Suprapubic skin (tissue), 4 donors: ENCODE measurements around the gene EIF3B. TPM values are rescaled to one million over a fixed set of nuclear protein-coding genes. Genes with fewer than 3 reads are reported as not detected.
"Not testable (repeated sequence)": the region's sequence is repeated elsewhere in the genome, so short reads cannot be mapped to it uniquely, and the experiment has no call there.

ENCODE experiments used
- DNase-seq, 2 donors: peaks; one replicate each; pipeline ENCODE4 v3.0.0-alpha.2; 2019; ENCODE audit warnings: low spot score in 2 of 2
- H3K27ac ChIP-seq: fragments of 200-600 bp; sonication (generic); one replicate; pipeline ENCODE4 v1.5.1; 2019
- H3K27me3 ChIP-seq: fragments of 200-600 bp; sonication (generic); one replicate; pipeline ENCODE4 v1.5.1; 2019
- H3K36me3 ChIP-seq: fragments of 200-600 bp; sonication (generic); one replicate; pipeline ENCODE4 v1.5.1; 2019
- H3K4me1 ChIP-seq: fragments of 200-600 bp; sonication (generic); one replicate; pipeline ENCODE4 v1.5.1; 2019
- H3K4me3 ChIP-seq: fragments of 200-600 bp; sonication (generic); one replicate; pipeline ENCODE4 v1.5.1; 2019; ENCODE audit warnings: mild to moderate bottlenecking
- H3K9me3 ChIP-seq: fragments of 200-600 bp; sonication (generic); one replicate; pipeline ENCODE4 v1.5.1; 2019
- EP300 ChIP-seq: sonication (generic); formaldehyde crosslinking; IDR thresholded peaks from one replicate; pipeline ENCODE4 v1.6.1; 2017; ENCODE audit warnings: antibody characterized with exemption
- POLR2A ChIP-seq, 2 donors: fragments of 450-650 bp; IDR thresholded peaks; one replicate each; pipeline ENCODE4 v1.6.1; 2017; ENCODE audit warnings: antibody characterized with exemption in 2 of 2, mild to moderate bottlenecking in 2 of 2, moderate library complexity in 2 of 2
- POLR2AphosphoS5 ChIP-seq, 3 donors: sonication (generic); formaldehyde crosslinking; IDR thresholded peaks; one replicate each; pipeline ENCODE4 v1.6.1; 2017; ENCODE audit warnings: antibody characterized with exemption in 3 of 3
- WGBS: methylation state at CpG from one replicate; pipeline ENCODE4 v1.1.5; 2018; 5-methylcytosine and 5-hydroxymethylcytosine counted together
- total RNA-seq, 4 donors: library from RNA; depleted of rRNA; stranded (reverse); fragments of >200 nt; gene quantifications; one replicate each; pipeline ENCODE4 v1.1.0, GENCODE V29; 2016
- TF ChIP-seq, protein P1 (sequence below), 2 donors: fragments of 200-600 bp in 1 of 2; fragments of 450-650 bp in 1 of 2; sonication (generic) in 1 of 2; IDR thresholded peaks; one replicate each; pipeline ENCODE4 v1.5.1; 2016 to 2019; ENCODE audit warnings: antibody characterized with exemption in 2 of 2, mild to moderate bottlenecking in 1 of 2, moderate library complexity in 1 of 2

Gene EIF3B
- total RNA-seq, 4 donors from 2014 or later, result 136 to 158 (median 139) TPM

GRCh38 chr7:2321020-2321419 lies 33.6 kb upstream of the EIF3B start:
- no peak overlapping the region for H3K4me3 ChIP-seq
- WGBS, result 40% methylated on average over 11 of the region's 11 CpGs
- DNase-seq, result no peak
- H3K9me3 ChIP-seq, result no peaks in the 10 kb centered on the region
- H3K27me3 ChIP-seq, result no peaks in the 10 kb centered on the region
- no peaks in the 10 kb centered on the region for H3K36me3 ChIP-seq
- H3K27ac ChIP-seq, result no peak overlapping the region
- no peaks in the 10 kb centered on the region for H3K4me1 ChIP-seq
- TF ChIP-seq, protein P1, sequence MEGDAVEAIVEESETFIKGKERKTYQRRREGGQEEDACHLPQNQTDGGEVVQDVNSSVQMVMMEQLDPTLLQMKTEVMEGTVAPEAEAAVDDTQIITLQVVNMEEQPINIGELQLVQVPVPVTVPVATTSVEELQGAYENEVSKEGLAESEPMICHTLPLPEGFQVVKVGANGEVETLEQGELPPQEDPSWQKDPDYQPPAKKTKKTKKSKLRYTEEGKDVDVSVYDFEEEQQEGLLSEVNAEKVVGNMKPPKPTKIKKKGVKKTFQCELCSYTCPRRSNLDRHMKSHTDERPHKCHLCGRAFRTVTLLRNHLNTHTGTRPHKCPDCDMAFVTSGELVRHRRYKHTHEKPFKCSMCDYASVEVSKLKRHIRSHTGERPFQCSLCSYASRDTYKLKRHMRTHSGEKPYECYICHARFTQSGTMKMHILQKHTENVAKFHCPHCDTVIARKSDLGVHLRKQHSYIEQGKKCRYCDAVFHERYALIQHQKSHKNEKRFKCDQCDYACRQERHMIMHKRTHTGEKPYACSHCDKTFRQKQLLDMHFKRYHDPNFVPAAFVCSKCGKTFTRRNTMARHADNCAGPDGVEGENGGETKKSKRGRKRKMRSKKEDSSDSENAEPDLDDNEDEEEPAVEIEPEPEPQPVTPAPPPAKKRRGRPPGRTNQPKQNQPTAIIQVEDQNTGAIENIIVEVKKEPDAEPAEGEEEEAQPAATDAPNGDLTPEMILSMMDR (IDR thresholded peaks at IDR 0.05), result peak in 1 of 2 donors; percentile 8
- TF ChIP-seq POLR2AphosphoS5 (IDR thresholded peaks at IDR 0.05) (no peak), EP300 (no peak), POLR2A (IDR thresholded peaks at IDR 0.05) (no peak)

DNA sequence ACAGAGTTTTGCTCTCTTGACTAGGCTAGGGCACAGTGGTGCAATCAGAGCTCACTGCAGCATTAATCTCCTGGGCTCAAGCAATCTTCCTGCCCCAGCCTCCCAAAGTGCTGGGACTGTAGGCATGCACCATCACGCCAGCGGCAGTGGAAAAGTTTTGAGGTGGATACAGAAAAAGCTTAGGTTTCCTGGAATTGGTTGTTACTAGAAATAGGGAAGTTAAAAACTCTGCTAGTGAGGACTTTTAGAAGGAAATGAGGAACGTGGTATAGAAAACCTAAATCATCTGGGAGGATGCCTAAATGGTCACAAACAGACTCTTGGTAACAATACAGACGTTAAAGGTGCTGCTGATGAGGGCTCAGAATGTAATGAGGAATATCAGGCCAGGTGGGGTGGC lies 29.5 kb upstream of the EIF3B start:
- no peaks in the 10 kb centered on the region for H3K36me3 ChIP-seq
- H3K4me1 ChIP-seq, result no peaks in the 10 kb centered on the region
- TF ChIP-seq POLR2A (IDR thresholded peaks at IDR 0.05) (no peak), EP300 (no peak), POLR2AphosphoS5 (IDR thresholded peaks at IDR 0.05) (no peak)
- TF ChIP-seq, protein P1 (IDR thresholded peaks at IDR 0.05), result no peak
- no peaks in the 10 kb centered on the region for H3K27me3 ChIP-seq
- no peak for DNase-seq
- H3K9me3 ChIP-seq, result no peaks in the 10 kb centered on the region
- 43% methylated on average over 4 of the region's 4 CpGs for WGBS
- no peak overlapping the region for H3K4me3 ChIP-seq
- H3K27ac ChIP-seq, result no peak overlapping the region

GRCh38 chr7:2326951-2327350 lies 27.7 kb upstream of the EIF3B start:
- H3K4me3 ChIP-seq, result no peak overlapping the region
- H3K9me3 ChIP-seq, result no peaks in the 10 kb centered on the region
- 86% methylated on average over 7 of the region's 7 CpGs for WGBS
- no peak for DNase-seq
- H3K27me3 ChIP-seq, result no peaks in the 10 kb centered on the region
- H3K27ac ChIP-seq, result peak overlapping the region; percentile 11
- TF ChIP-seq EP300 (no peak), POLR2AphosphoS5 (IDR thresholded peaks at IDR 0.05) (no peak), POLR2A (IDR thresholded peaks at IDR 0.05) (no peak)
- TF ChIP-seq, protein P1 (IDR thresholded peaks at IDR 0.05), result no peak
- no peaks in the 10 kb centered on the region for H3K36me3 ChIP-seq
- no peaks in the 10 kb centered on the region for H3K4me1 ChIP-seq

DNA sequence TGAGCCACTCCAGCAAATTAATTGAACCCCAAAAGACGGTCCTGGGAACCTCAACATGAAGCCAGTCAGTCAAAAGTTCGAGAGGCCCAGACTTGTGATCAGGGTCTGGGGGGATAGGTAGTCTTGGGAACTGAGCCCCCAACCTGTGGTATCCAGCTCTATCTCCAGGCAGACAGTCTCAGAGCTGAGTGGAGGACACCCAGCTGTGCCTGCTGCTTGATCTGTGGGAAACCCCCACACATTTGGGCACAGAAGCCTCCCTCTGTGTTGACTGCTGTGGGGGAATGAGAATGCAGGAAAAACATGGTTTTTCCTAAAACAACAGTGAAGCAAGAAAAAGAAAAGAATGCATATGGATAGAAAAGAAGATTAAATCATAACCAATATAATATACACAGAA lies 24.1 kb upstream of the EIF3B start:
- DNase-seq, result no peak
- H3K4me3 ChIP-seq, result no peak overlapping the region
- H3K27me3 ChIP-seq, result no peaks in the 10 kb centered on the region
- no peaks in the 10 kb centered on the region for H3K9me3 ChIP-seq
- H3K27ac ChIP-seq, result no peak overlapping the region
- H3K36me3 ChIP-seq, result no peaks in the 10 kb centered on the region
- no peaks in the 10 kb centered on the region for H3K4me1 ChIP-seq
- no peak for TF ChIP-seq POLR2AphosphoS5 (IDR thresholded peaks at IDR 0.05)
- WGBS, result 100% methylated on average over 2 of the region's 2 CpGs

- 92% methylated on average over 6 of the region's 6 CpGs for WGBS
- no peaks in the 10 kb centered on the region for H3K4me1 ChIP-seq
- no peak for TF ChIP-seq EP300
- TF ChIP-seq, protein P1 (IDR thresholded peaks at IDR 0.05), result no peak
- no peak for TF ChIP-seq POLR2A (IDR thresholded peaks at IDR 0.05)
- no peak for TF ChIP-seq POLR2AphosphoS5 (IDR thresholded peaks at IDR 0.05)
- no peaks in the 10 kb centered on the region for H3K27me3 ChIP-seq
- no peak overlapping the region for H3K27ac ChIP-seq
- no peak for DNase-seq
- H3K9me3 ChIP-seq, result no peaks in the 10 kb centered on the region
- no peak overlapping the region for H3K4me3 ChIP-seq
- no peaks in the 10 kb centered on the region for H3K36me3 ChIP-seq
Observed at GRCh38 chr7:2331707-2332106, 22.9 kb upstream of the EIF3B start.

DNA sequence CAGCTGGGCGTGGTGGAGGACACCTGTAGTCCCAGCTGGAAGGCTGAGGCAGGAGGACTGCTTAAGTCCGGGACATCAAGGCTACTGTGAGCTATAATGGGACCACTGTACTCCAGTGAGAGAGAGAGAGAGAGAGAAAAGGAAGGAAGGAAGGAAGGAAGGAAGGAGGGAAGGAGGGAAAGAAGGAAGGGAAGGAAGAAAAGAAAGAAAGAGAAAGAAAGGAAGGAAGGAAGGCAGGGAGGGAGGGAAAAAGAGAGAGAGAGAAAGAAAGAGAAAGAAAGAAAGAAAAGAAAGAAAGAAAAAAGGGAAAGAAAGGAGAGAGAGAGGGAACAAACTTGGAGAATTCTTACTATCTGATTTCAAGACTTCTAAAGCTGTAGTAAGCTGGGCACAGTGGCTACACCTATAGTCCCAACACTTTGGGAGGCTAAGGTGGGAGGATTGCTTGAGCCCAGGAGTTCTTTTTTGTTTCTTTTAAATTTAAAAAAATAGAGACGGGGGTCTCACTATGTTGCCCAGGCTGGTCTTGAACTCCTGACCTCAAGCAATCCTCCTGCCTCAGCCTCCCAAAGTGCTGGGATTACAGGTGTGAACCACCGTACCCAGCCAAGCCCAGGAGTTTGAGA lies 21.9 kb upstream of the EIF3B start:
- not testable (repeated sequence) for H3K4me1 ChIP-seq, H3K27ac ChIP-seq, DNase-seq, H3K9me3 ChIP-seq, H3K4me3 ChIP-seq, H3K27me3 ChIP-seq, H3K36me3 ChIP-seq
- 89% methylated on average over 4 of the region's 4 CpGs for WGBS
